Skeletal muscle satellite cell (primary cell): ENCODE measurements around the gene ACVR1.
A peak's percentile ranks its signal among the peaks of the same experiment; 100 is the strongest.

ENCODE experiments used
- H3K27me3 ChIP-seq: 2 replicates; pipeline ENCODE4 v1.7.0; 2013; ENCODE audit warnings: low read length; ENCODE audit not compliant: control insufficient read depth, insufficient read depth
- H3K36me3 ChIP-seq: 2 replicates; pipeline ENCODE4 v1.7.0; 2013; ENCODE audit warnings: mild to moderate bottlenecking, control low read depth, low read length; ENCODE audit not compliant: insufficient read depth
- H3K4me1 ChIP-seq: 2 replicates; pipeline ENCODE4 v1.7.0; 2013; ENCODE audit warnings: low read length; ENCODE audit not compliant: control insufficient read depth, insufficient read depth
- H3K4me2 ChIP-seq: 2 replicates; pipeline ENCODE4 v1.7.0; 2013; ENCODE audit warnings: mild to moderate bottlenecking, low read length
- H3K4me3 ChIP-seq: 2 replicates; pipeline ENCODE4 v1.7.0; 2013; ENCODE audit warnings: low read length
- H3K9ac ChIP-seq: 2 replicates; pipeline ENCODE4 v1.7.0; 2013; ENCODE audit warnings: mild to moderate bottlenecking, low read depth, low read length, moderate library complexity
- H3K9me3 ChIP-seq: replicated peaks from 2 replicates; pipeline ENCODE4 v1.7.0; 2013; ENCODE audit warnings: mild to moderate bottlenecking, control low read depth, low read length

ACVR1 gene

GRCh38 chr2:157786663-157787363 is 89.3 kb downstream of the ACVR1 start:
- no peak overlapping the region for H3K9ac ChIP-seq
- peaks cover 49% of the 10 kb centered on the region for H3K4me1 ChIP-seq
- no peak overlapping the region for H3K4me3 ChIP-seq
- peaks cover 9% of the 10 kb centered on the region for H3K36me3 ChIP-seq
- H3K9me3 ChIP-seq = no peaks in the 10 kb centered on the region
- no peak overlapping the region for H3K4me2 ChIP-seq
- H3K27me3 ChIP-seq = no peaks in the 10 kb centered on the region

- Histone ChIP-seq H3K4me1 (peaks cover 49% of the 10 kb centered on the region), H3K36me3 (peaks cover 7% of the 10 kb centered on the region), H3K9me3 (no peaks in the 10 kb centered on the region), H3K27me3 (no peaks in the 10 kb centered on the region), H3K4me2 (no peak overlapping the region), H3K9ac (no peak overlapping the region), H3K4me3 (no peak overlapping the region)
Observed at GRCh38 chr2:157785866-157786662, 90.1 kb downstream of the ACVR1 start.

- no peak overlapping the region for H3K9ac ChIP-seq
- H3K4me2 ChIP-seq = no peak overlapping the region
- no peaks in the 10 kb centered on the region for H3K9me3 ChIP-seq
- peaks cover 6% of the 10 kb centered on the region for H3K36me3 ChIP-seq
- no peak overlapping the region for H3K4me3 ChIP-seq
- peaks cover 49% of the 10 kb centered on the region for H3K4me1 ChIP-seq
- no peaks in the 10 kb centered on the region for H3K27me3 ChIP-seq
Observed at GRCh38 chr2:157785200-157785599, 90.9 kb downstream of the ACVR1 start.

GRCh38 chr2:157784823-157785175 is 91.3 kb downstream of the ACVR1 start:
- Histone ChIP-seq H3K9me3 (no peaks in the 10 kb centered on the region), H3K4me1 (peaks cover 45% of the 10 kb centered on the region), H3K36me3 (peaks cover 10% of the 10 kb centered on the region), H3K4me2 (peak overlapping the region; percentile 74), H3K27me3 (no peaks in the 10 kb centered on the region), H3K9ac (peak overlapping the region; percentile 18), H3K4me3 (peak overlapping the region; percentile 37)

DNA sequence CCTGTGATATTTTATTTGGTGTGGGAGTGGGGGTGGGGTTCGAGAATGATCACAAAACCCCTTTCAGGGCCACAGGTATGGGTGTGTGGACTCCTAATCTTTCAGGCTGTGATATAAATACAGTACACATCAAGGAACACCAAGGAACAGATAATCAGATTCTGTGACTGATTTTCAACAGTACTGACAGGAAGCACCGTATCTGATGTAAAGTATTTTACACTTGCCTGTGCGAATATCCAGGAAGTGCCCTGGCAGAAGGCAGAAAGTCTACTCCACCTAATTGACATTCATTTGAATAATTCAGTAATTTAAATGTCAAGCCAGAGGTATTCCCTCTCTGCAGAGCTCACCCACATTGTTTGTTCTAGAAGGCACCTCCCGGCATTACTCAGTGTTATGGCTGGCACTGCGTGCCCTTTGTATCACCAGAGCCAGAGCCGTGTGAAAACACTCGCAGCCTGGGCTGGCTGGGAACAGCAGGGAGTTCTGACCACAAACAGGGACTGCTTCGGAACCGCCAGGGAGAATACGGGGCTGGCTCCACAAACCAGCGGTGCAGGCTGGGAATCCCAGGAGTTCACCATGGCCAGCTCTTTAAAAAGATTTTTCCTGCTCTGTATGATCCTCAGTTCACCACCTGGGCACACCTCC is 91.8 kb downstream of the ACVR1 start:
- Histone ChIP-seq H3K4me2 (peak overlapping the region; percentile 74), H3K27me3 (no peaks in the 10 kb centered on the region), H3K4me1 (peaks cover 41% of the 10 kb centered on the region), H3K9me3 (no peaks in the 10 kb centered on the region), H3K4me3 (peak overlapping the region; percentile 37), H3K36me3 (peaks cover 15% of the 10 kb centered on the region), H3K9ac (peak overlapping the region; percentile 18)

GRCh38 chr2:157783245-157783644 is 92.9 kb downstream of the ACVR1 start:
- Histone ChIP-seq H3K36me3 (peaks cover 18% of the 10 kb centered on the region), H3K4me3 (no peak overlapping the region), H3K9ac (no peak overlapping the region), H3K27me3 (no peaks in the 10 kb centered on the region), H3K9me3 (no peaks in the 10 kb centered on the region), H3K4me2 (no peak overlapping the region), H3K4me1 (peaks cover 38% of the 10 kb centered on the region)

DNA sequence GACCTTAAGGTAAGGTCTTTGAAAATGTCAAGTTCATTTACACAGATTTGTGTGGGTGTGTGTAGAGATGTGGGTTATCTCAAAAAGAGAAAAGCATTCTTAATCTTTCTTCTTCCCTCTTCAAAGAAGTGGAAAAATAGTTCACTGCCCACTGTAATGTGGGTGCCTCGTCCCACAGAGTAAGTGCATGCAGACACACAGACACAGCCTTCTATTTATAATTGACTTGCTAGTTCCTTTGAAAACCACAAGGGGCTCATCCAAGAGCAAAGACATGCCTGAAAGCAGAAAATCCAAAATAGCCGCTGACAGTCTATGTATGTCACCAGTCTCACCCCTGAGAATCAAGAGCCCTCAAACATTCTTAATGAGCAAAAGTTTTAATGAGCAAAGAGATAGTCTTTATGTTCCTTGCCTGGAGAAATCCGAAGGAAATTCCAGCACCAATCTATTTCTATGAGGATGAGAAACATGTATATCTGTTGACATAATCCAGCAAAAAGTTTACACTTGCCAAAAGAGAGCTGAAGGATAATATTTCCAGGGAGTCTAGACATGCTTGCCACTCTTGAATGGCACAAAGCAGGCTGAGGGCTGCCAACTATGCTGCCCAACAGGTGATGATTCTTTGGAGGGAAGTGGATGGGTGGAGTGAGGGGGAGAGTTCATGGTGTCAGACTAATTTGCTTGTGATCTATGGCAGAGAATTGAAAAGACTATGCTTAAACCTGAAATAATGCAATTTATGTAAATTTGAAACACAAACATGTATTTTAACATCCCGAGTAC is 93.9 kb downstream of the ACVR1 start:
- Histone ChIP-seq H3K27me3 (no peaks in the 10 kb centered on the region), H3K36me3 (peaks cover 24% of the 10 kb centered on the region), H3K4me1 (peaks cover 35% of the 10 kb centered on the region), H3K9me3 (no peaks in the 10 kb centered on the region), H3K4me3 (no peak overlapping the region), H3K9ac (no peak overlapping the region), H3K4me2 (no peak overlapping the region)

- Histone ChIP-seq H3K4me1 (peaks cover 20% of the 10 kb centered on the region), H3K36me3 (peaks cover 38% of the 10 kb centered on the region), H3K9ac (no peak overlapping the region), H3K4me2 (no peak overlapping the region), H3K9me3 (no peaks in the 10 kb centered on the region), H3K4me3 (no peak overlapping the region), H3K27me3 (no peaks in the 10 kb centered on the region)
Observed at GRCh38 chr2:157780211-157780610, 95.9 kb downstream of the ACVR1 start.

GRCh38 chr2:157779794-157780193 is 96.3 kb downstream of the ACVR1 start:
- no peak overlapping the region for H3K9ac ChIP-seq
- no peak overlapping the region for H3K4me3 ChIP-seq
- no peak overlapping the region for H3K4me2 ChIP-seq
- H3K36me3 ChIP-seq = peaks cover 42% of the 10 kb centered on the region
- H3K9me3 ChIP-seq = no peaks in the 10 kb centered on the region
- peaks cover 15% of the 10 kb centered on the region for H3K4me1 ChIP-seq
- no peaks in the 10 kb centered on the region for H3K27me3 ChIP-seq

- peaks cover 52% of the 10 kb centered on the region for H3K36me3 ChIP-seq
Observed at GRCh38 chr2:157777427-157777826, 98.7 kb downstream of the ACVR1 start.

GRCh38 chr2:157771234-157771633 is 104.9 kb downstream of the ACVR1 start:
- no peaks in the 10 kb centered on the region for H3K9me3 ChIP-seq
- H3K4me1 ChIP-seq = no peaks in the 10 kb centered on the region
- H3K27me3 ChIP-seq = no peaks in the 10 kb centered on the region
- H3K4me2 ChIP-seq = no peak overlapping the region
- H3K4me3 ChIP-seq = no peak overlapping the region
- H3K9ac ChIP-seq = no peak overlapping the region
- H3K36me3 ChIP-seq = peaks cover 72% of the 10 kb centered on the region

More at GRCh38 chr2:157777427-157777826, 98.7 kb downstream of the ACVR1 start:
- Histone ChIP-seq H3K27me3 (no peaks in the 10 kb centered on the region), H3K4me1 (peaks cover 2% of the 10 kb centered on the region), H3K4me2 (no peak overlapping the region), H3K9ac (no peak overlapping the region), H3K4me3 (no peak overlapping the region), H3K9me3 (no peaks in the 10 kb centered on the region)
